IMR-90 (cell line): Measurements from ENCODE around the gene CBLIF. TPM values are rescaled to one million over a fixed set of nuclear protein-coding genes. Genes with fewer than 3 reads are reported as not detected.

Source experiments
- ATAC-seq: fragments of 200-7000 bp; cut with Tn5 transposase; 2 replicates; pipeline ENCODE4 v1.9.1; 2020; ENCODE audit warnings: low read depth, mild to moderate bottlenecking, moderate library complexity
- BruUV-seq: library from RNA; stranded (reverse); fragments of 400-500 nt; replicated peaks from 2 replicates; lab custom pipeline; 2021; lab: Mats Ljungman, UMichigan
- CTCF ChIA-PET: fragments of 300-600 bp; formaldehyde crosslinking; extraction: SDS; loops from one replicate; lab custom pipeline; 2021; ENCODE audit warnings: antibody characterized with exemption; lab: Yijun Ruan, JAX
- POLR2A ChIA-PET: fragments of 300-600 bp; sonication (Branson Sonifier 250); formaldehyde crosslinking; loops from one replicate; lab custom pipeline; 2022; ENCODE audit warnings: antibody characterized with exemption; ENCODE audit not compliant: unreplicated experiment; lab: Charles Lee
- DNase-seq: peaks from one replicate; pipeline ENCODE4 v3.0.0; 2013
- H2AFZ ChIP-seq: replicated peaks from 2 replicates; pipeline ENCODE3; 2013; ENCODE audit warnings: low read length, mild to moderate bottlenecking; ENCODE audit not compliant: poor library complexity
- H2AK5ac ChIP-seq: 2 replicates; pipeline ENCODE4 v1.6.1; 2013; ENCODE audit warnings: low read depth, low read length, inconsistent platforms
- H2AK9ac ChIP-seq: replicated peaks from 2 replicates; pipeline ENCODE3; 2013; ENCODE audit warnings: mild to moderate bottlenecking, low read depth, low read length, moderate library complexity; ENCODE audit not compliant: poor library complexity
- H2BK120ac ChIP-seq: 2 replicates; pipeline ENCODE4 v1.6.1; 2013; ENCODE audit warnings: low read depth, low read length, inconsistent platforms
- H2BK15ac ChIP-seq: 3 replicates; pipeline ENCODE4 v1.6.1; 2013; ENCODE audit warnings: low read depth, low read length, inconsistent platforms
- H2BK20ac ChIP-seq: 2 replicates; pipeline ENCODE4 v1.6.1; 2013; ENCODE audit warnings: low read depth, mild to moderate bottlenecking, inconsistent platforms, low read length, moderate library complexity
- H2BK5ac ChIP-seq: 2 replicates; pipeline ENCODE4 v1.6.1; 2013; ENCODE audit warnings: mild to moderate bottlenecking, low read depth, low read length, inconsistent platforms; ENCODE audit not compliant: poor library complexity, severe bottlenecking
- H3K14ac ChIP-seq: replicated peaks from 2 replicates; pipeline ENCODE4 v1.6.1; 2013; ENCODE audit warnings: low read depth, low read length, inconsistent platforms
- H3K18ac ChIP-seq: 2 replicates; pipeline ENCODE4 v1.6.1; 2013; ENCODE audit warnings: low read depth, low read length, control low read depth
- H3K23ac ChIP-seq: 2 replicates; pipeline ENCODE4 v1.6.1; 2013; ENCODE audit warnings: low read depth, low read length, inconsistent platforms
- H3K27ac ChIP-seq: 2 replicates; pipeline ENCODE4 v1.5.1; 2013; ENCODE audit warnings: mild to moderate bottlenecking, control low read depth, low read length; ENCODE audit not compliant: insufficient read depth
- H3K27me3 ChIP-seq: 2 replicates; pipeline ENCODE4 v1.6.1; 2013; ENCODE audit warnings: low read length; ENCODE audit not compliant: control insufficient read depth, insufficient read depth
- H3K36me3 ChIP-seq: 2 replicates; pipeline ENCODE4 v1.6.1; 2013; ENCODE audit warnings: low read length, mixed read lengths; ENCODE audit not compliant: control insufficient read depth, insufficient read depth
- H3K4ac ChIP-seq: 2 replicates; pipeline ENCODE4 v1.6.1; 2013; ENCODE audit warnings: low read depth, low read length, inconsistent platforms
- H3K4me1 ChIP-seq: 2 replicates; pipeline ENCODE4 v1.6.1; 2013; ENCODE audit warnings: low read length, mixed read lengths; ENCODE audit not compliant: control insufficient read depth, insufficient read depth
- H3K4me2 ChIP-seq: 2 replicates; pipeline ENCODE4 v1.6.1; 2013; ENCODE audit warnings: low read depth, mild to moderate bottlenecking, control low read depth, low read length, moderate library complexity
- H3K4me3 ChIP-seq: 2 replicates; pipeline ENCODE4 v1.5.1; 2013; ENCODE audit warnings: low read depth, mild to moderate bottlenecking, control low read depth, low read length, moderate library complexity; ENCODE audit not compliant: insufficient read depth
- H3K56ac ChIP-seq: 2 replicates; pipeline ENCODE4 v1.6.1; 2013; ENCODE audit warnings: low read length, inconsistent platforms; ENCODE audit not compliant: insufficient read depth; ENCODE audit errors: extremely low read depth
- H3K79me1 ChIP-seq, 2 experiments: 2 replicates each; pipeline ENCODE4 v1.6.1; 2013; ENCODE audit warnings: low read length in 2 of 2, inconsistent platforms in 1 of 2, low read depth in 1 of 2
- H3K9ac ChIP-seq: 2 replicates; pipeline ENCODE4 v1.6.1; 2013; ENCODE audit warnings: low read depth, low read length, control low read depth
- H3K9me1 ChIP-seq: 2 replicates; pipeline ENCODE4 v1.6.1; 2013; ENCODE audit warnings: low read length, inconsistent platforms; ENCODE audit not compliant: insufficient read depth
- H3K9me3 ChIP-seq: 2 replicates; pipeline ENCODE4 v1.6.1; 2013; ENCODE audit warnings: low read length; ENCODE audit not compliant: control insufficient read depth, insufficient read depth
- H4K20me1 ChIP-seq: 2 replicates; pipeline ENCODE4 v1.6.1; 2013; ENCODE audit warnings: low read length, inconsistent platforms; ENCODE audit not compliant: insufficient read depth
- H4K5ac ChIP-seq: 2 replicates; pipeline ENCODE4 v1.6.1; 2013; ENCODE audit warnings: mild to moderate bottlenecking, low read depth, low read length, control low read depth
- H4K8ac ChIP-seq, 2 experiments: 2 replicates each; pipeline ENCODE4 v1.6.1; 2013; ENCODE audit warnings: low read depth in 2 of 2, low read length in 2 of 2, control low read depth in 1 of 2, inconsistent platforms in 1 of 2
- H4K91ac ChIP-seq: 2 replicates; pipeline ENCODE4 v1.6.1; 2013; ENCODE audit warnings: low read depth, low read length, inconsistent platforms; ENCODE audit not compliant: insufficient read depth
- FOS ChIP-seq: fragments of 150-350 bp; IDR thresholded peaks from 2 replicates; pipeline ENCODE4 v1.6.1; 2016; ENCODE audit warnings: low read depth, low read length
- MAFK ChIP-seq: IDR thresholded peaks from 2 replicates; pipeline ENCODE4 v1.6.1; 2012; ENCODE audit warnings: low read depth, low read length, improper control_type of control experiment
- WGBS, 2 experiments: methylation state at CpG; one replicate each; pipeline versions ENCODE4 v1.1.5 to v1.1.7; 2013; ENCODE audit warnings: missing lambda C conversion rate in 2 of 2; ENCODE audit not compliant: insufficient read length in 1 of 2; ENCODE audit errors: extremely low coverage in 2 of 2; 5-methylcytosine and 5-hydroxymethylcytosine counted together
- dilution Hi-C: fragments of 300-500 bp; cut with HindIII; formaldehyde crosslinking; loops from one replicate; pipeline ENCODE4 v1.14.3; 2018; ENCODE audit warnings: low sequenced_read_pairs; ENCODE audit not compliant: unreplicated experiment
- in situ Hi-C: fragments of 300-500 bp; cut with MboI; formaldehyde crosslinking; loops from 3 replicates; pipeline ENCODE4 v1.14.3; 2019; ENCODE audit warnings: low sequenced_read_pairs, inconsistent platforms, mixed read lengths
- intact Hi-C: fragments of 100-400 bp; cut with micrococcal nuclease; formaldehyde crosslinking; loops from 2 replicates; pipeline ENCODE4 v1.10.0; 2022
- polyA plus RNA-seq, 3 experiments: library from polyadenylated mRNA; depleted of rRNA; stranded (reverse); fragments of >200 nt; gene quantifications; 2 replicates each; pipeline ENCODE4 v1.2.3, GENCODE V29; 2012; ENCODE audit warnings: low replicate concordance in 1 of 3
- total RNA-seq: library from RNA; depleted of rRNA; stranded (reverse); fragments of >200 nt; gene quantifications from 2 replicates; pipeline ENCODE4 v1.2.3, GENCODE V29; 2012
- TF ChIP-seq, protein P1 (sequence below): fragments of 150-350 bp; IDR thresholded peaks from 2 replicates; pipeline ENCODE4 v1.6.1; 2017; ENCODE audit warnings: mild to moderate bottlenecking, antibody characterized with exemption, low read length, low read depth
- TF ChIP-seq, protein P2 (sequence below): fragments of 150-350 bp; IDR thresholded peaks from 2 replicates; pipeline ENCODE4 v1.6.1; 2016; ENCODE audit warnings: low read depth, mild to moderate bottlenecking, low read length, moderate library complexity, borderline replicate concordance

Gene CBLIF
- total and polyA plus RNA-seq, 2 of the 4 experiments (the other 2 are of a cell fraction): not detected

DNA sequence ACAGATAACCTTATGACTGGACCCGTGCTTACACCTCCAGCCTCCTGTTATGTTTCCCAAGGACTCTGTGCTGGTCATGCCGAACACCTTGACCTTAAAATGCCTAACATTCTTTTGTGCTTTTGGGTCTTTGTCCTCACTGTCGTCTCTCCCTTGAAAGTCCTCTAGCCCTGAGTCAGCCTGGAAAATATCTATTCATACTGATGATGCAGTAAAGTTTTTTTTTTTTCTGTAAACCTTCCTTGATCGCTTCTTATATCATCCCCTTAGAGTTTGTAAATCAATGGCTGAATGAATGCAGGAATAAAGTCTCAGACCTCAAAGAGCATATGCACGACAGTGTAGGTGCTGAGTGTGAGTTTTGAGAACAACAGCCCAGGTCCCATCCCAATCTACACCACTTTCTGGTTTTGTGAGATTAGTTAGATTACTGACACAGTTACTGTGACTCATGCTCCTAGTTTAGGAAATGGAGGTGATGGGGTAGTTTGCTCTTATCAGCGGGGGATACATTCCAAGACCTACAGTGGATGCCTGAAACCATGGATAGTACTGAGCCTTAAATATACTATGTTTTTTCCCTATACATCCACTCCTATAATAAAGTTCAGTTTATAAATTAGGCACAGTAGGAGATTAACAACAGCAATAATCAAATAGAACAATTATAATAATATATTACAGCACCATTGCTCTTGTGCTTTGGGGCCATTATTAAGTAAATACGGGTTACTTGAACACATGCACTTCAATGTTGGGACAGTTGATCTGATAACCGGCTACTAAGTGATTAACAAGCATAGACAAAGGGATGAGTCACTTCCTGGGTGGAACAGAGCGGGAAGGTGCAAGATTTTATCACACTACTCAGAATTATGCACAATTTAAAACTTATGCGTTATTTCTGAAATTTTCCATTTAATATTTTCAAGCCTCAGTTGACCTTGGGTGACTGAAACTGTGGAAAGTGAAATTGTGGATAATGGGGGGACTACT is 12.4 kb upstream of the CBLIF start:
- Histone ChIP-seq H3K56ac (no peak overlapping the region), H3K18ac (no peak overlapping the region), H2BK5ac (no peak overlapping the region), H4K91ac (no peak overlapping the region), H2BK15ac (no peak overlapping the region), H2BK20ac (no peak overlapping the region), H2AFZ (no peak overlapping the region), H3K14ac (no peak overlapping the region), H3K79me1 (no peaks in the 10 kb centered on the region), H2AK5ac (no peak overlapping the region), H4K8ac (no peak overlapping the region), H4K20me1 (no peaks in the 10 kb centered on the region), H3K4ac (no peak overlapping the region), H3K9me3 (no peaks in the 10 kb centered on the region), H3K27ac (no peak overlapping the region), H3K23ac (no peak overlapping the region), H3K4me3 (no peak overlapping the region), H3K4me1 (no peaks in the 10 kb centered on the region), H4K5ac (no peak overlapping the region), H3K27me3 (no peaks in the 10 kb centered on the region), H3K9me1 (no peaks in the 10 kb centered on the region), H3K36me3 (no peaks in the 10 kb centered on the region), H3K9ac (no peak overlapping the region), H2AK9ac (no peak overlapping the region), H3K4me2 (no peak overlapping the region), H2BK120ac (no peak overlapping the region)
- ATAC-seq (no peak), DNase-seq (no peak)
- dilution Hi-C loops: no loop called here
- TF ChIP-seq, protein P1, sequence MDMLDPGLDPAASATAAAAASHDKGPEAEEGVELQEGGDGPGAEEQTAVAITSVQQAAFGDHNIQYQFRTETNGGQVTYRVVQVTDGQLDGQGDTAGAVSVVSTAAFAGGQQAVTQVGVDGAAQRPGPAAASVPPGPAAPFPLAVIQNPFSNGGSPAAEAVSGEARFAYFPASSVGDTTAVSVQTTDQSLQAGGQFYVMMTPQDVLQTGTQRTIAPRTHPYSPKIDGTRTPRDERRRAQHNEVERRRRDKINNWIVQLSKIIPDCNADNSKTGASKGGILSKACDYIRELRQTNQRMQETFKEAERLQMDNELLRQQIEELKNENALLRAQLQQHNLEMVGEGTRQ: no peak
- TF ChIP-seq FOS: no peak
- TF ChIP-seq MAFK: no peak
- TF ChIP-seq, protein P2, sequence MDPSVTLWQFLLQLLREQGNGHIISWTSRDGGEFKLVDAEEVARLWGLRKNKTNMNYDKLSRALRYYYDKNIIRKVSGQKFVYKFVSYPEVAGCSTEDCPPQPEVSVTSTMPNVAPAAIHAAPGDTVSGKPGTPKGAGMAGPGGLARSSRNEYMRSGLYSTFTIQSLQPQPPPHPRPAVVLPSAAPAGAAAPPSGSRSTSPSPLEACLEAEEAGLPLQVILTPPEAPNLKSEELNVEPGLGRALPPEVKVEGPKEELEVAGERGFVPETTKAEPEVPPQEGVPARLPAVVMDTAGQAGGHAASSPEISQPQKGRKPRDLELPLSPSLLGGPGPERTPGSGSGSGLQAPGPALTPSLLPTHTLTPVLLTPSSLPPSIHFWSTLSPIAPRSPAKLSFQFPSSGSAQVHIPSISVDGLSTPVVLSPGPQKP: no peak
- in situ Hi-C loops: no loop called here
- intact Hi-C loops: no loop called here
- CTCF ChIA-PET: no interaction called here
- BruUV-seq: no TSS peak
- POLR2A ChIA-PET: no interaction called here
- 0% methylated on average over 1 of the region's 10 CpGs; no CpG with 5 or more reads in 1 of the 2 experiments for WGBS, 2 experiments
